Ascending aorta (tissue), 2 donors: ENCODE measurements around the gene ZFP30. TPM values are rescaled to one million over a fixed set of nuclear protein-coding genes. Genes with fewer than 3 reads are reported as not detected.

ENCODE experiments used
- DNase-seq, 2 donors: peaks; one replicate each; pipeline ENCODE4 v3.0.0-alpha.2; 2019; ENCODE audit warnings: low spot score in 2 of 2
- H3K27ac ChIP-seq, 2 donors: fragments of 200-600 bp; sonication (generic); one replicate each; pipeline ENCODE4 v1.5.1; 2016 to 2017; ENCODE audit warnings: mild to moderate bottlenecking in 1 of 2
- H3K27me3 ChIP-seq: fragments of 200-600 bp; sonication (generic); one replicate; pipeline ENCODE4 v1.5.1; 2017
- H3K36me3 ChIP-seq, 2 donors: fragments of 200-600 bp; sonication (generic); one replicate each; pipeline ENCODE4 v1.5.1; 2016
- H3K4me1 ChIP-seq, 2 donors: fragments of 200-600 bp; sonication (generic); one replicate each; pipeline ENCODE4 v1.5.1; 2016 to 2017; ENCODE audit warnings: mild to moderate bottlenecking in 1 of 2
- H3K4me3 ChIP-seq, 2 donors: fragments of 200-600 bp; sonication (generic); one replicate each; pipeline ENCODE4 v1.5.1; 2016 to 2017; ENCODE audit warnings: mild to moderate bottlenecking in 1 of 2
- H3K9me3 ChIP-seq, 2 donors: fragments of 200-600 bp; sonication (generic); one replicate each; pipeline ENCODE4 v1.5.1; 2016
- intact Hi-C: fragments of 100-400 bp; cut with DNase I; formaldehyde crosslinking; loops from one replicate; pipeline ENCODE4 v1.15.1; 2023
- total RNA-seq: library from RNA; depleted of rRNA; stranded (reverse); fragments of >200 nt; gene quantifications from one replicate; pipeline ENCODE4 v1.1.0, GENCODE V29; 2016
- TF ChIP-seq, protein P1 (sequence below), 3 experiments: fragments of 200-600 bp in 2 of 3; fragments of 450-650 bp in 1 of 3; sonication (generic) in 2 of 3; IDR thresholded peaks; one replicate each; pipeline ENCODE4 v1.5.1; 2016 to 2019; ENCODE audit warnings: antibody characterized with exemption in 3 of 3, mild to moderate bottlenecking in 1 of 3, moderate library complexity in 1 of 3

ZFP30 gene
- total RNA-seq = 1.7 TPM

DNA sequence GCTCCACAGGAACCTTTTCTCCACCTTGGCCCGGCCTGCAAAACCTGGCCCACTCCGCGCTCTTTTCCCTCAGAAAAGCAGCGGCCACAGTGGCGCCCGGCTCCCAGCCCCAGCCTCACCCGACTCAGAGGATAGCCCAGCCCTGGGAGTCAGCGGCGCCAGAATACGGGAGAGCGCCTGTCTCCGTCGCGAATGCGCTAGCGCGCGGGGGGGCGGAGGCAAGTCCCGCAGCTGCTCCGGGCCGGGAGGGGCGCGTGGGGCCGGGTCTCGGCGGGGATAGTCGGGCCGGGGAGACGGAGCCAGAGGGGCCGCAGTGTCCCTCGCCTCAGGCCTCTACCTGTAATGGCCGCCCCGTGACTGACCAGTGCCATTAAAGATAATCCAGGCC, at the start of gene ZFP30:
TSS of gene ZFP30 (minus strand) at position 165 of the 388 bp plus-strand sequence. CDS start 7,643 bp downstream, outside the sequence.
- Histone ChIP-seq H3K4me1 (peaks cover 4 to 14% of the 10 kb centered on the region in 2 donors), H3K4me3 (peak within 1 kb of the TSS; percentile 72 to 85), H3K27me3 (no peaks in the 10 kb centered on the region), H3K36me3 (peaks cover 0 to 3% of the 10 kb centered on the region in 2 donors), H3K27ac (peak within 1 kb of the TSS; percentile 77 to 92), H3K9me3 (peaks cover 10 to 43% of the 10 kb centered on the region in 2 donors)
- TF ChIP-seq, protein P1, sequence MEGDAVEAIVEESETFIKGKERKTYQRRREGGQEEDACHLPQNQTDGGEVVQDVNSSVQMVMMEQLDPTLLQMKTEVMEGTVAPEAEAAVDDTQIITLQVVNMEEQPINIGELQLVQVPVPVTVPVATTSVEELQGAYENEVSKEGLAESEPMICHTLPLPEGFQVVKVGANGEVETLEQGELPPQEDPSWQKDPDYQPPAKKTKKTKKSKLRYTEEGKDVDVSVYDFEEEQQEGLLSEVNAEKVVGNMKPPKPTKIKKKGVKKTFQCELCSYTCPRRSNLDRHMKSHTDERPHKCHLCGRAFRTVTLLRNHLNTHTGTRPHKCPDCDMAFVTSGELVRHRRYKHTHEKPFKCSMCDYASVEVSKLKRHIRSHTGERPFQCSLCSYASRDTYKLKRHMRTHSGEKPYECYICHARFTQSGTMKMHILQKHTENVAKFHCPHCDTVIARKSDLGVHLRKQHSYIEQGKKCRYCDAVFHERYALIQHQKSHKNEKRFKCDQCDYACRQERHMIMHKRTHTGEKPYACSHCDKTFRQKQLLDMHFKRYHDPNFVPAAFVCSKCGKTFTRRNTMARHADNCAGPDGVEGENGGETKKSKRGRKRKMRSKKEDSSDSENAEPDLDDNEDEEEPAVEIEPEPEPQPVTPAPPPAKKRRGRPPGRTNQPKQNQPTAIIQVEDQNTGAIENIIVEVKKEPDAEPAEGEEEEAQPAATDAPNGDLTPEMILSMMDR (IDR thresholded peaks at IDR 0.05) = no peak
- intact Hi-C loops = loop anchor here (2.0 to 5.0 kb wide), 3 partner anchors 37 to 148 kb away; partner anchors contain the start of genes ZNF540, ZNF571 and ZNF793
- DNase-seq = peak; percentile 21 to 91

DNA sequence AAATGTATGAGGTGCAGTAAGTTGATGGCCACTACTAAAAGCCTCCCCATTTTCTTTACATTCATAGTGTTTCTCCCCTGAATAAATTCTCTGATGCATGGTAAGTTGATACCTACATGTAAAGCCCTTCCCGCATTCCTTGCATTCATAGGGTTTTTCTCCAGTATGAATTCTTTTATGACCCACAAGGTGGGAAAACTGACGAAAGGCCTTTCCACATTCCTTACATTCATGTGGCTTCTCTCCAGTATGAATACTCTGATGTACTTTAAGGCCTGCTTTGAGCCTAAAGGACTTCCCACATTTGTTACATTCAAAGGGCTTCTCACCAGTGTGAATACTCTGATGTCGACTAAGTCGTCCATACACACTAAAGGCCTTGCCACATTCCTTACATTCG, 43.8 kb upstream of the ZFP30 start:
- TF ChIP-seq, protein P1 (IDR thresholded peaks at IDR 0.05) = no peak
- Histone ChIP-seq H3K27me3 (no peaks in the 10 kb centered on the region), H3K9me3 (peaks cover 0 to 49% of the 10 kb centered on the region in 2 donors), H3K4me3 (no peak overlapping the region), H3K36me3 (peaks cover 25 to 52% of the 10 kb centered on the region in 2 donors), H3K4me1 (no peaks in the 10 kb centered on the region), H3K27ac (no peak overlapping the region)
- DNase-seq = no peak
- intact Hi-C loops = no loop called here

DNA sequence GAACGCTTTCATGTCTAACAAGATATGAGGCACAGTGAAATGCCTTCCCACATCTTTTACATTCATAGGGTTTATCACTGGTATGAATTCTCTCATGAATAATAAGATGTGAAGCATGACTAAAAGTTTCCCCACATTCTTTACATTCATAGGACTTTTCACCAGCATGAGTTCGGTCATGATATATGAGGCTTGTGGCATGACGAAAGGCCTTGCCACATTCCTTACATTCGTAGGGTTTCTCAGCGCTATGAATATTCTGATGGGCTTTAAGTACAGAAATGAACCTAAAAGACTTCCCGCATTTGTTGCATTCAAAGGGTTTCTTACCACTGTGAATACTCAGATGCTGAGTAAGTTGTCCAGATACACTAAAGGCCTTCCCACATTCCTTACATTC, 43.0 kb upstream of the ZFP30 start:
- no peak overlapping the region for H3K27ac ChIP-seq
- H3K36me3 ChIP-seq = peaks cover 21 to 43% of the 10 kb centered on the region in 2 donors
- H3K4me1 ChIP-seq = no peaks in the 10 kb centered on the region
- H3K4me3 ChIP-seq = no peak overlapping the region
- intact Hi-C loops = no loop called here
- H3K27me3 ChIP-seq = no peaks in the 10 kb centered on the region
- no peak for DNase-seq
- TF ChIP-seq, protein P1 (IDR thresholded peaks at IDR 0.05) = no peak
- H3K9me3 ChIP-seq = peaks cover 0 to 45% of the 10 kb centered on the region in 2 donors

DNA sequence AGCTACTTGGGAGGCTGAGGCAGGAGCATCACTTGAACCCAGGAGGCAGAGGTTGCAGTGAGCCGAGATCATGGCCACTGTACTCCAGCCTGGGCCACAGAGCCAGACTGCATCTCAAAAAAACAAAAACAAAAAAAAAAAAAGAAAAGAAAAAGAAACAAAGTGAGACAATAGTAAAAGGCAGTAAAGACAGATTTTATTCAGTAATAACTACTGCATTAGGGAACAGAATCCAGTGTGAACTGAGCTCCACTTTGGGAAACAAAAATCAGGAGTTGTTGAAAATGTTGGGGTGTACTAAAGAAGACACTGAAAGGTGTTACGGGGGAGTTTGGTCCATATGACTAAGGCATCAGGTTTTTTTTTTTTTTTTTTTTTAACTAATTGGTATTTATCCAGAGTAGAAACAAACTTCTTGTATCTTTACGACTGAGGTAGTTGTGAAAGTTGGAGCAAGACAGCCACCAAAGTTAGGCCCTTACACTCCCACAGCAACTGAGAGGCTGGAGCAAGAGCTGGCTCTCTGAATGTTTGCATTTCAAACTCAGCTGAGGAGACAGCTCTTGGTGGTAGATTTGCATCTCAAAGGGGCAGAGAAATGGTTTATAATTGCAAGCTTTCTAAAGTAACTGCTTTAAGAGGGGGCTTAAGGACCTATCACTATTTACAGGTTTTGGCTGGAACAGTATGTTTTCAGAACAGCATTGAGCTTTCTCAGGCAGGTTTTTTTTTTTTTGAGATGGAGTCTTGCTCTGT, 40.1 kb upstream of the ZFP30 start:
- no peak overlapping the region for H3K4me3 ChIP-seq
- H3K9me3 ChIP-seq = peaks cover 0 to 31% of the 10 kb centered on the region in 2 donors
- H3K36me3 ChIP-seq = peaks cover 21 to 24% of the 10 kb centered on the region in 2 donors
- no peak overlapping the region for H3K27ac ChIP-seq
- peaks cover 0 to 4% of the 10 kb centered on the region in 2 donors for H3K4me1 ChIP-seq
- intact Hi-C loops = no loop called here
- DNase-seq = no peak
- no peaks in the 10 kb centered on the region for H3K27me3 ChIP-seq
- TF ChIP-seq, protein P1 (IDR thresholded peaks at IDR 0.05) = no peak

DNA sequence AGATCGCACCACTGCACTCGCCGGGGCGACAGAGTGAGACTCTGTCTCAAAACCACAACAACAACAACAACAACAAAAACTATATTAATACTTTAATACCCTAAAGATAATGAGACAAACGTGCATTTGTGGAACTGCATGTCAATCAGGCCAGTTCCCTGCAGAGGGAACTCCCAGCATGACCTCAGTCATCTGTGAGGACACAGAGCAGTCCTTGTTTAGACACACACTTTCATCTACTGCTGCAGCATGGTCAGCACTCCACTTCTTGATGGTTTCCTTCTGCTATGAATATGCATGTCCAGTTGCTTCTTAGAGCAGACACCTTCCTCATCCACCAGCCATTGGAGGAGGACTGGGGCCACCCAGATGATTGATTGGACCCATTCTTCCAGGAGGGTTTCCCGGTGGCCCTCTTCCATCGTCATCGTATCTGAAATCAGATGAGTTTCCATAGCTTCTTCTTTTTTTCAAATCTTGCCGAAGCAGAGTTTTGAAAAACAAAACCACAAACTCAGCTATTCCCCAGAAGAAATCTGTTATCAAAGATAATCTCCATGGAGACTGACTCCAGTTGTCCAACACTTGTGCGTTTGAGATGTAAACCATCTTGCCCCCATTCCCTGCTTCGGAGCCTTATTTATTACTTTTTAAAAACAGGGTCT, 37.8 kb upstream of the ZFP30 start:
- H3K27ac ChIP-seq = no peak overlapping the region
- peak overlapping the region in 1 of 2 donors; percentile 90 for H3K4me3 ChIP-seq
- H3K27me3 ChIP-seq = no peaks in the 10 kb centered on the region
- H3K4me1 ChIP-seq = peaks cover 0 to 4% of the 10 kb centered on the region in 2 donors
- peaks cover 3% of the 10 kb centered on the region in 2 donors for H3K36me3 ChIP-seq
- TF ChIP-seq, protein P1 (IDR thresholded peaks at IDR 0.05) = no peak
- peaks cover 0 to 16% of the 10 kb centered on the region in 2 donors for H3K9me3 ChIP-seq
- intact Hi-C loops = loop anchor here (5.0 kb wide), 1 partner anchor 36 kb away; the partner anchor contains the start of gene ZFP30
- DNase-seq = no peak
